Gastrocnemius medialis (tissue), 4 donors: ENCODE results near the gene C9orf50.

Experiments used
- POLR2A ChIP-seq, 2 donors: fragments of 450-650 bp; IDR thresholded peaks; one replicate each; pipeline ENCODE4 v1.6.1; 2017; ENCODE audit warnings: antibody characterized with exemption in 2 of 2, mild to moderate bottlenecking in 2 of 2, moderate library complexity in 2 of 2
- TF ChIP-seq, protein P1 (sequence below), 5 experiments: fragments of 450-650 bp in 3 of 5; fragments of 200-600 bp in 2 of 5; sonication (generic) in 2 of 5; IDR thresholded peaks in 4 of 5; conservative IDR thresholded peaks in 1 of 5; 1 replicate in 4 of 5; 2 replicates in 1 of 5; pipeline ENCODE4 v1.5.1; 2016 to 2019; ENCODE audit warnings: antibody characterized with exemption in 5 of 5, mild to moderate bottlenecking in 3 of 5, moderate library complexity in 3 of 5

DNA sequence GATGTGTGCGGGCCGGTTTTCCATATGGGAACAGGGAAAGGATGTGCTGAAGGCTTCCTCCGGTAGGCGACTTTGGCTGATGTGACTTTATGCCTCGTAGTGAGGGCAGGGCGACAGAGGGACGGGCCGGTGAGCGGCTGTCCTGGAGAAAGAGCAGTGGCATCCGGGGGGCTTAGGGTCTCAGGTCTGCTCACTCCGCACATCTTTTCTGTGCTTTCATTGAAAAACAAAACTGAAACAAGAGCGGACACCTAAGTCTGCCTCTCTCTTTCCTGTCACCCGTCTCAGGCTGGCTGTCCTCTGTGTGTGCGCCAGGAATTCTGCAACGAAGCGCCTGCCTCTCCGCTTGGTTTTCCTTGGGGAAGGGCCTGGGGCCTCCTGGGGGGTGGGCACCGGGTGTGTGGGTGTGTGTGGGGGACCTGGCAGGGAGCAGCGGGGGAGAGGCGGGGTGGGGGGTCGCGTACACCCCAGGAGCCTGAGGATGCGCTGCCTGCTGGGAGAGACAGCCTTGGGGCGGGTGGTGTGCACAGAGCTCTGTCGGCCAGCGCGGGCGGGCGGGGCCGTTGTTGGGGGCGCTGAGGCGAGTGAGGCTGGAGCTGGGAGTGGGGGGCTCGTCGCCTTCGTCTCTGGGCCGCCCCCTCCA, 44.0 kb upstream of the C9orf50 start:
- TF ChIP-seq, protein P1, sequence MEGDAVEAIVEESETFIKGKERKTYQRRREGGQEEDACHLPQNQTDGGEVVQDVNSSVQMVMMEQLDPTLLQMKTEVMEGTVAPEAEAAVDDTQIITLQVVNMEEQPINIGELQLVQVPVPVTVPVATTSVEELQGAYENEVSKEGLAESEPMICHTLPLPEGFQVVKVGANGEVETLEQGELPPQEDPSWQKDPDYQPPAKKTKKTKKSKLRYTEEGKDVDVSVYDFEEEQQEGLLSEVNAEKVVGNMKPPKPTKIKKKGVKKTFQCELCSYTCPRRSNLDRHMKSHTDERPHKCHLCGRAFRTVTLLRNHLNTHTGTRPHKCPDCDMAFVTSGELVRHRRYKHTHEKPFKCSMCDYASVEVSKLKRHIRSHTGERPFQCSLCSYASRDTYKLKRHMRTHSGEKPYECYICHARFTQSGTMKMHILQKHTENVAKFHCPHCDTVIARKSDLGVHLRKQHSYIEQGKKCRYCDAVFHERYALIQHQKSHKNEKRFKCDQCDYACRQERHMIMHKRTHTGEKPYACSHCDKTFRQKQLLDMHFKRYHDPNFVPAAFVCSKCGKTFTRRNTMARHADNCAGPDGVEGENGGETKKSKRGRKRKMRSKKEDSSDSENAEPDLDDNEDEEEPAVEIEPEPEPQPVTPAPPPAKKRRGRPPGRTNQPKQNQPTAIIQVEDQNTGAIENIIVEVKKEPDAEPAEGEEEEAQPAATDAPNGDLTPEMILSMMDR (IDR thresholded peaks at IDR 0.05 in 4 of 5, conservative IDR thresholded peaks at IDR 0.05 in 1 of 5) = no peak
- TF ChIP-seq POLR2A (IDR thresholded peaks at IDR 0.05) = no peak
